Measurements from ENCODE around the gene ARHGEF17. TPM values are rescaled to one million over a fixed set of nuclear protein-coding genes. Genes with fewer than 3 reads are reported as not detected.

Gene ARHGEF17
- total RNA-seq, 2 donors from 2014 or later, result 6.8 to 14.4 TPM

- ATAC-seq, result no peak
- no peak for DNase-seq
- intact Hi-C loops (cut with DNase I, micrococcal nuclease), result no loop called here
Observed at GRCh38 chr11:73340164-73340563, 32.1 kb downstream of the ARHGEF17 start.

- peak; percentile 42 for ATAC-seq
- intact Hi-C loops (cut with DNase I, micrococcal nuclease), result no loop called here
- DNase-seq, result no peak
Observed at GRCh38 chr11:73342633-73343032, 34.6 kb downstream of the ARHGEF17 start.

GRCh38 chr11:73343076-73343873 is 35.2 kb downstream of the ARHGEF17 start:
- DNase-seq (no peak), ATAC-seq (no peak)
- intact Hi-C loops (cut with DNase I, micrococcal nuclease), result no loop called here

- no peak for ATAC-seq
- intact Hi-C loops (cut with DNase I, micrococcal nuclease), result no loop called here
- no peak for DNase-seq
Observed at GRCh38 chr11:73344191-73344607, 36.1 kb downstream of the ARHGEF17 start.

- intact Hi-C loops (cut with DNase I, micrococcal nuclease), result no loop called here
- ATAC-seq (no peak), DNase-seq (no peak)
Observed at GRCh38 chr11:73345481-73346160, 37.5 kb downstream of the ARHGEF17 start.

GRCh38 chr11:73346186-73346935 is 38.3 kb downstream of the ARHGEF17 start:
- intact Hi-C loops (cut with DNase I, micrococcal nuclease), result no loop called here
- DNase-seq (no peak), ATAC-seq (no peak)

- ATAC-seq (no peak), DNase-seq (no peak)
- intact Hi-C loops (cut with DNase I, micrococcal nuclease), result no loop called here
Observed at GRCh38 chr11:73347067-73347466, 39.0 kb downstream of the ARHGEF17 start.

GRCh38 chr11:73348838-73349237 is 40.8 kb downstream of the ARHGEF17 start:
- ATAC-seq (no peak), DNase-seq (no peak)
- intact Hi-C loops (cut with DNase I, micrococcal nuclease), result no loop called here

GRCh38 chr11:73349633-73350032 is 41.6 kb downstream of the ARHGEF17 start:
- intact Hi-C loops (cut with DNase I, micrococcal nuclease), result loop anchor here in 1 of 2 donors (2.0 kb wide), 1 partner anchor 43 kb away; no protein-coding TSS in a partner anchor
- no peak for DNase-seq

GRCh38 chr11:73350908-73351636 is 43.0 kb downstream of the ARHGEF17 start:
- DNase-seq, result peak in 1 of 2 donors; percentile 47
- ATAC-seq, result peak; percentile 67
- intact Hi-C loops (cut with DNase I, micrococcal nuclease), result loop anchor here in 1 of 2 donors (2.0 kb wide), 1 partner anchor 42 kb away; no protein-coding TSS in a partner anchor

More at GRCh38 chr11:73349633-73350032, 41.6 kb downstream of the ARHGEF17 start:
- no peak for ATAC-seq

GRCh38 chr11:73353422-73353821 is 45.3 kb downstream of the ARHGEF17 start:
- intact Hi-C loops (cut with DNase I, micrococcal nuclease), result no loop called here
- ATAC-seq, result no peak
- no peak for DNase-seq

- DNase-seq (no peak), ATAC-seq (no peak)
- intact Hi-C loops (cut with DNase I, micrococcal nuclease), result no loop called here
Observed at GRCh38 chr11:73355109-73355508, 47.0 kb downstream of the ARHGEF17 start.

GRCh38 chr11:73356979-73357860 is 49.1 kb downstream of the ARHGEF17 start:
- intact Hi-C loops (cut with DNase I, micrococcal nuclease), result no loop called here

GRCh38 chr11:73358071-73358470 is 50.0 kb downstream of the ARHGEF17 start:
- no peak for DNase-seq
- intact Hi-C loops (cut with DNase I, micrococcal nuclease), result no loop called here
- no peak for ATAC-seq

More at GRCh38 chr11:73356979-73357860, 49.1 kb downstream of the ARHGEF17 start:
- no peak for ATAC-seq
- DNase-seq, result no peak

- ATAC-seq (no peak), DNase-seq (no peak)
- intact Hi-C loops (cut with DNase I, micrococcal nuclease), result no loop called here
Observed at GRCh38 chr11:73359341-73359740, 51.3 kb downstream of the ARHGEF17 start.

GRCh38 chr11:73359930-73360742 is 52.1 kb downstream of the ARHGEF17 start:
- no peak for ATAC-seq
- no peak for DNase-seq
- intact Hi-C loops (cut with DNase I, micrococcal nuclease), result no loop called here

GRCh38 chr11:73360743-73361369 is 52.8 kb downstream of the ARHGEF17 start:
- intact Hi-C loops (cut with DNase I, micrococcal nuclease), result no loop called here
- DNase-seq, result no peak
- ATAC-seq, result no peak

All from left colon (tissue), 2 donors.